A549 (cell line): ENCODE results near the gene LEMD1. TPM values are rescaled to one million over a fixed set of nuclear protein-coding genes. Genes with fewer than 3 reads are reported as not detected.

ENCODE experiments used
- ATAC-seq, 2 experiments: fragments of 200-7000 bp in 1 of 2; fragments of >200 bp in 1 of 2; cut with Nextera tagmentation in 1 of 2; cut with Tn5 transposase in 1 of 2; 3 replicates each; pipeline versions ENCODE4 v1.8.0 to v1.9.1; 2018 to 2020; ENCODE audit warnings: mild to moderate bottlenecking in 1 of 2, moderate library complexity in 1 of 2
- CTCF ChIA-PET: fragments of 300-600 bp; sonication (Branson Sonifier 250); formaldehyde crosslinking; extraction: SDS; loops from one replicate; lab custom pipeline; 2021; ENCODE audit warnings: antibody characterized with exemption, inconsistent platforms; lab: Yijun Ruan, JAX
- POLR2A ChIA-PET: fragments of 350-600 bp; formaldehyde crosslinking; extraction: SDS; loops from one replicate; lab custom pipeline; 2021; ENCODE audit warnings: antibody characterized with exemption, inconsistent platforms; lab: Yijun Ruan, JAX
- DNase-seq, 2 experiments: peaks; one replicate each; pipeline versions ENCODE4 v3.0.0 to v3.0.0-alpha.2; 2011 to 2016; ENCODE audit warnings: low read depth in 1 of 2, low spot score in 1 of 2
- FAIRE-seq: peaks from 2 replicates; lab custom pipeline; 2011; peaks lifted over from hg19 to GRCh38; lab: Jason Lieb, UNC
- H3K27ac ChIP-seq, 2 experiments: fragments of >200 bp; sonication (Bioruptor Twin); formaldehyde crosslinking; 3 replicates each; pipeline ENCODE4 v1.5.1; 2016 to 2017
- H3K4me1 ChIP-seq: fragments of >200 bp; sonication (Bioruptor Twin); formaldehyde crosslinking; 3 replicates; pipeline ENCODE4 v1.6.1; 2016
- H3K4me2 ChIP-seq: fragments of >200 bp; sonication (Bioruptor Twin); formaldehyde crosslinking; 3 replicates; pipeline ENCODE4 v1.6.1; 2016
- H3K4me3 ChIP-seq: fragments of >200 bp; sonication (Bioruptor Twin); formaldehyde crosslinking; 3 replicates; pipeline ENCODE4 v1.5.1; 2016
- H3K9me3 ChIP-seq: fragments of >200 bp; sonication (Bioruptor Twin); formaldehyde crosslinking; 3 replicates; pipeline ENCODE4 v1.6.1; 2016
- CBX2 ChIP-seq: fragments of 200-600 bp; sonication (generic); IDR thresholded peaks from 2 replicates; pipeline ENCODE4 v1.6.1; 2016; ENCODE audit warnings: low read depth, mild to moderate bottlenecking, borderline replicate concordance
- CHD2 ChIP-seq: fragments of 150-350 bp; IDR thresholded peaks from 2 replicates; pipeline ENCODE4 v1.6.1; 2014; ENCODE audit warnings: low read length; ENCODE audit not compliant: partially characterized antibody
- CHD4 ChIP-seq: fragments of 200-600 bp; sonication (generic); IDR thresholded peaks from 2 replicates; pipeline ENCODE4 v1.6.1; 2016; ENCODE audit warnings: antibody characterized with exemption, mild to moderate bottlenecking, borderline replicate concordance
- EHF ChIP-seq: fragments of 250-450 bp; sonication (Bioruptor Pico); IDR thresholded peaks from 2 replicates; pipeline ENCODE4 v1.5.0; 2020; ENCODE audit warnings: mild to moderate bottlenecking
- EHMT2 ChIP-seq: fragments of 200-600 bp; sonication (generic); IDR thresholded peaks from 2 replicates; pipeline ENCODE4 v1.6.1; 2016; ENCODE audit warnings: antibody characterized with exemption, low read depth, mild to moderate bottlenecking, moderate library complexity
- FOSL2 ChIP-seq, 2 experiments: fragments of 450-650 bp in 1 of 2; fragments of >200 bp in 1 of 2; sonication (Bioruptor Twin) in 1 of 2; formaldehyde crosslinking; IDR thresholded peaks; 2 replicates each; pipeline versions ENCODE4 v1.5.0 to v1.6.1; 2016 to 2020; ENCODE audit warnings: mild to moderate bottlenecking in 1 of 2, moderate library complexity in 1 of 2
- GATA3 ChIP-seq: IDR thresholded peaks from 2 replicates; pipeline ENCODE4 v1.6.1; 2012; ENCODE audit warnings: borderline replicate concordance
- HDAC2 ChIP-seq: fragments of 200-600 bp; sonication (generic); IDR thresholded peaks from 2 replicates; pipeline ENCODE4 v1.6.1; 2016
- HEYL ChIP-seq: fragments of 250-450 bp; sonication (Bioruptor Pico); IDR thresholded peaks from 2 replicates; pipeline ENCODE4 v1.8.0; 2021; ENCODE audit warnings: mild to moderate bottlenecking, moderate library complexity
- HOXA7 ChIP-seq: fragments of 250-450 bp; sonication (Bioruptor Pico); IDR thresholded peaks from 2 replicates; pipeline ENCODE4 v1.5.0; 2020; ENCODE audit warnings: mild to moderate bottlenecking, moderate library complexity
- HOXB13 ChIP-seq: fragments of 250-450 bp; sonication (Bioruptor Pico); IDR thresholded peaks from 2 replicates; pipeline ENCODE4 v1.5.0; 2020; ENCODE audit warnings: low read depth, mild to moderate bottlenecking, moderate library complexity
- HOXB5 ChIP-seq: fragments of 250-450 bp; sonication (Bioruptor Pico); IDR thresholded peaks from 2 replicates; pipeline ENCODE4 v1.5.0; 2020; ENCODE audit warnings: mild to moderate bottlenecking, moderate library complexity
- JUNB ChIP-seq: fragments of >200 bp; sonication (Bioruptor Twin); formaldehyde crosslinking; IDR thresholded peaks from 2 replicates; pipeline ENCODE4 v1.6.1; 2016
- KDM1A ChIP-seq: fragments of 200-600 bp; sonication (generic); IDR thresholded peaks from 2 replicates; pipeline ENCODE4 v1.6.1; 2016; ENCODE audit warnings: low read depth, mild to moderate bottlenecking
- MAFK ChIP-seq: fragments of 450-650 bp; IDR thresholded peaks from 2 replicates; pipeline ENCODE4 v1.6.1; 2014; ENCODE audit not compliant: partially characterized antibody
- MAZ ChIP-seq: fragments of 150-350 bp; IDR thresholded peaks from 2 replicates; pipeline ENCODE4 v1.6.1; 2014; ENCODE audit warnings: antibody characterized with exemption, low read depth, low read length, borderline replicate concordance
- NR3C1 ChIP-seq: fragments of >200 bp; sonication (Bioruptor Twin); formaldehyde crosslinking; IDR thresholded peaks from 3 replicates; pipeline ENCODE4 v1.6.1; 2017
- PHF8 ChIP-seq: fragments of 200-600 bp; sonication (generic); IDR thresholded peaks from 2 replicates; pipeline ENCODE4 v1.6.1; 2016; ENCODE audit warnings: low read depth, mild to moderate bottlenecking, antibody characterized with exemption, moderate library complexity, borderline replicate concordance
- POLR2A ChIP-seq: IDR thresholded peaks from 2 replicates; pipeline ENCODE4 v1.6.1; 2012; ENCODE audit warnings: mild to moderate bottlenecking, low read length
- POLR2AphosphoS2 ChIP-seq: conservative IDR thresholded peaks from 2 replicates; pipeline ENCODE4 v1.6.1; 2012; ENCODE audit warnings: low read length, improper control_type of control experiment, inconsistent platforms
- RAD21 ChIP-seq, 2 experiments: fragments of >200 bp in 1 of 2; sonication (Bioruptor Twin) in 1 of 2; formaldehyde crosslinking in 1 of 2; IDR thresholded peaks in 1 of 2; conservative IDR thresholded peaks in 1 of 2; 2 replicates in 1 of 2; 3 replicates in 1 of 2; pipeline ENCODE4 v1.6.1; 2012 to 2018; ENCODE audit warnings: inconsistent platforms in 1 of 2
- RCOR1 ChIP-seq: fragments of 150-350 bp; IDR thresholded peaks from 2 replicates; pipeline ENCODE4 v1.6.1; 2014; ENCODE audit warnings: antibody characterized with exemption, low read length, low read depth
- RNF2 ChIP-seq: fragments of 200-600 bp; sonication (generic); IDR thresholded peaks from 2 replicates; pipeline ENCODE4 v1.6.1; 2016; ENCODE audit warnings: low read depth, mild to moderate bottlenecking, antibody characterized with exemption, moderate library complexity, borderline replicate concordance
- SMC3 ChIP-seq: fragments of >200 bp; sonication (Bioruptor Twin); formaldehyde crosslinking; IDR thresholded peaks from 3 replicates; pipeline ENCODE4 v1.6.1; 2018; ENCODE audit warnings: inconsistent platforms
- SREBF2 ChIP-seq: fragments of 450-650 bp; IDR thresholded peaks from 2 replicates; pipeline ENCODE4 v1.6.1; 2014; ENCODE audit warnings: mild to moderate bottlenecking, moderate library complexity
- TFCP2L1 ChIP-seq: fragments of 250-450 bp; sonication (Bioruptor Pico); IDR thresholded peaks from 2 replicates; pipeline ENCODE4 v1.5.0; 2021; ENCODE audit warnings: mild to moderate bottlenecking
- TP53 ChIP-seq: fragments of 250-450 bp; sonication (Bioruptor Pico); IDR thresholded peaks from 2 replicates; pipeline ENCODE4 v1.5.0; 2021; ENCODE audit warnings: mild to moderate bottlenecking, moderate library complexity
- ZC3H11A ChIP-seq: fragments of 450-650 bp; IDR thresholded peaks from 2 replicates; pipeline ENCODE4 v1.6.1; 2014; ENCODE audit warnings: antibody characterized with exemption, mild to moderate bottlenecking
- ZFP36 ChIP-seq: fragments of 450-650 bp; IDR thresholded peaks from 2 replicates; pipeline ENCODE4 v1.6.1; 2014; ENCODE audit warnings: borderline replicate concordance; ENCODE audit not compliant: partially characterized antibody
- WGBS: methylation state at CpG from one replicate; pipeline ENCODE4 v1.1.6; 2017; ENCODE audit errors: missing lambda C conversion rate; 5-methylcytosine and 5-hydroxymethylcytosine counted together
- polyA plus RNA-seq, 4 experiments: library from polyadenylated mRNA; depleted of rRNA in 3 of 4; stranded (reverse); fragments of >200 nt; fragmentation: RNase III in 1 of 4; extraction: RNeasy Plus Mini Kit Qiagen cat#74134 plus additional on column Dnase treatment in 1 of 4; gene quantifications; 2 replicates in 3 of 4; 3 replicates in 1 of 4; pipeline ENCODE4 v1.2.3, GENCODE V29; 2011 to 2017
- TF ChIP-seq, protein P1 (sequence below): fragments of >200 bp; sonication (Bioruptor Twin); formaldehyde crosslinking; IDR thresholded peaks from 2 replicates; pipeline ENCODE4 v1.6.1; 2016
- TF ChIP-seq, protein P2 (sequence below): IDR thresholded peaks from 2 replicates; pipeline ENCODE4 v1.6.1; 2012

Gene LEMD1
- polyA plus RNA-seq, 2 of the 4 experiments (the other 2 are of a cell fraction) = 0.14 to 0.18 TPM

DNA sequence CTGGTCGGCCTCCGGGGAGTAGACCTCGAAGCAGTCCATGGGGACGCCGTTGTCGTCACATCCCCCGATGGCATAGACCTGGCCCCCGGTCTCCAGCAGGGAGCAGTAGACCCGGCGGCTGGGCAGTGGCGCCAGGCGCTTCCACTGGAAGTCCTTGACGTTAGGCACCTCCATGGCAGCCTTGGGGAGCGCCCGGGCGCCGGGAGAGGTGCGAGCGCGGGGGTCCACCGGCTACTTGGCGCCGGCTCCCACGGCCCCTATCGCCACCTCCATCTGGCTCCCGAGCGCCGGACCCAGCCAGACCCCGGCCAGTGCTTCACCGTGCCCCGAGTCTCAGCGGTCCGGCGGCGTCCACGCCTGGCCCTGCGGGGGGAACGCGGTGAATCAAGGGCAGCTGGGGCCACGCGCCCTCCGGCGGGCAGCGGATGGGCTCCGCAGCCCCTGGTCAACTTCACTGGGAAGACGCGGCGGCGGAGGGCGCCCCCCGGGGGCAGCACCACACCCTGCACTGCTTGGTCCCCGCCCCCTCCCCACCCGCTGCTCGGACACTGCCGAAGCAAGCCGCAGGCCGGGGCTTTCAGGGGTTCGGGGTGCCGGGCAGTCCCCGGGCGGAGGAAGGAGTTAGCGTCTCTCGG, 78.3 kb downstream of the LEMD1 start (continued):
- peak; percentile 58; the same call in 1 of the 2 replicates for TF ChIP-seq HOXB5 (CRISPR knock-in tag)
- no peak for TF ChIP-seq EHMT2

- Histone ChIP-seq H3K27ac (peak overlapping the region in 1 of 2 experiments; percentile 86; a peak in 1 of 6 replicates), H3K4me1 (peaks cover 14% of the 10 kb centered on the region; the same call in 2 of the 3 replicates), H3K4me3 (peak overlapping the region; percentile 66; the same call in 2 of the 3 replicates), H3K4me2 (peak overlapping the region; percentile 100)
- FAIRE-seq (no peak), ATAC-seq (no peak), DNase-seq (no peak)
- CTCF ChIA-PET = interaction anchor here (1.1 to 67.1 kb wide), 6 partner anchors 11 to 182 kb away, joined by 3 to 3627 read pairs (median 11); partner anchors contain the start of gene NUAK2
- no peak for TF ChIP-seq GATA3
- TF ChIP-seq HOXA7 (CRISPR knock-in tag) = no peak
- no peak for TF ChIP-seq MAZ
- TF ChIP-seq TFCP2L1 = no peak
- TF ChIP-seq POLR2AphosphoS2 = no peak
- TF ChIP-seq CHD2 = no peak
- TF ChIP-seq RNF2 = no peak
- TF ChIP-seq FOSL2 (IDR thresholded peaks at IDR 0.05) = no peak
- TF ChIP-seq FOSL2 (CRISPR knock-in tag; IDR thresholded peaks at IDR 0.05) = no peak
- TF ChIP-seq, all 56 proteins: peak for 0
- POLR2A ChIA-PET = no interaction called here
- no peaks in the 10 kb centered on the region for H3K9me3 ChIP-seq
- 91% methylated on average over 12 of the region's 12 CpGs for WGBS
Measured at GRCh38 chr1:205342986-205343385, 78.9 kb downstream of the LEMD1 start.

DNA sequence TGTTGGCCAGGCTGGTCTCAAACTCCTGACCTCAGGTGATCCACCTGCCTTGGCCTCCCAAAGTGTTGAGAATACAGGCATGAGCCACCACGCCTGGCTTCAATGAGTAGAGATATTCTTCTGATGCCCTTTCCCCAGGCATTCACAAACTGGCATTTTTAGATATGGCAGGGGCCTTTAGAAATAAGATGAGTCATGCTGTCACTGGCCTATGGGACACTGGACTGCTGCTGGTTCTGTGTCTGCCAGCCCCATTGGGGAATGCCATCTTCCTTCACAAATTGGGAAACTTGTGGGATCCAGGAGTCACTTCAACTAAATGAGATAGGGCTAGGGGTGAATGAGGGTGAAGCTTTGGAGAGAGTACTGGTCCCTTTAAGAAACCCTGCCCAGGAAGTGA, 81.2 kb downstream of the LEMD1 start:
- no peak overlapping the region for H3K4me2 ChIP-seq
- 89% methylated on average over 1 of the region's 1 CpG for WGBS
- ATAC-seq (no peak), FAIRE-seq (no peak), DNase-seq (no peak)
- no peaks in the 10 kb centered on the region for H3K9me3 ChIP-seq
- H3K27ac ChIP-seq = peak overlapping the region in 1 of 2 experiments; percentile 58; a peak in 3 of 6 replicates
- H3K4me1 ChIP-seq = peaks cover 14% of the 10 kb centered on the region; the same call in 2 of the 3 replicates
- no peak for TF ChIP-seq POLR2A
- no peak for TF ChIP-seq TFCP2L1
- TF ChIP-seq ZFP36 = no peak
- TF ChIP-seq MAFK = peak; percentile 13
- TF ChIP-seq TP53 (CRISPR knock-in tag) = no peak
- no peak for TF ChIP-seq NR3C1
- TF ChIP-seq HDAC2 = no peak
- no peak for TF ChIP-seq FOSL2 (IDR thresholded peaks at IDR 0.05)
- TF ChIP-seq FOSL2 (CRISPR knock-in tag; IDR thresholded peaks at IDR 0.05) = peak; percentile 52; the same call in 1 of the 2 replicates
- no peak for TF ChIP-seq CHD4
- TF ChIP-seq JUNB = no peak
- no peak for TF ChIP-seq KDM1A
- ChIA-PET POLR2A (no interaction called here), CTCF (interaction anchor here (0.7 to 67.1 kb wide), 6 partner anchors 9 to 185 kb away, joined by 3 to 3627 read pairs (median 115); partner anchors contain the start of genes KLHDC8A and NUAK2)
- H3K4me3 ChIP-seq = no peak overlapping the region

GRCh38 chr1:205339717-205340116, 82.1 kb downstream of the LEMD1 start:
- ATAC-seq (no peak), DNase-seq (no peak), FAIRE-seq (no peak)
- Histone ChIP-seq H3K4me2 (no peak overlapping the region), H3K4me3 (no peak overlapping the region), H3K27ac (no peak overlapping the region), H3K9me3 (no peaks in the 10 kb centered on the region), H3K4me1 (peaks cover 14% of the 10 kb centered on the region; the same call in 2 of the 3 replicates)
- 89% methylated on average over 4 of the region's 4 CpGs for WGBS
- CTCF ChIA-PET = interaction anchor here (1.4 to 67.1 kb wide), 7 partner anchors 9 to 186 kb away, joined by 4 to 3627 read pairs (median 75); partner anchors contain the start of genes KLHDC8A and NUAK2
- TF ChIP-seq ZC3H11A (no peak), SMC3 (no peak), HEYL (no peak), SREBF2 (no peak), CHD4 (no peak), PHF8 (no peak), RCOR1 (no peak), RAD21 (conservative IDR thresholded peaks at IDR 0.05 in 1 of 2, IDR thresholded peaks at IDR 0.05 in 1 of 2) (no peak), CBX2 (no peak), TFCP2L1 (no peak), EHF (CRISPR knock-in tag) (no peak), TP53 (CRISPR knock-in tag) (no peak), KDM1A (no peak), HOXB13 (no peak)
- TF ChIP-seq, protein P1, sequence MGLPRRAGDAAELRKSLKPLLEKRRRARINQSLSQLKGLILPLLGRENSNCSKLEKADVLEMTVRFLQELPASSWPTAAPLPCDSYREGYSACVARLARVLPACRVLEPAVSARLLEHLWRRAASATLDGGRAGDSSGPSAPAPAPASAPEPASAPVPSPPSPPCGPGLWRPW = no peak
- TF ChIP-seq, protein P2, sequence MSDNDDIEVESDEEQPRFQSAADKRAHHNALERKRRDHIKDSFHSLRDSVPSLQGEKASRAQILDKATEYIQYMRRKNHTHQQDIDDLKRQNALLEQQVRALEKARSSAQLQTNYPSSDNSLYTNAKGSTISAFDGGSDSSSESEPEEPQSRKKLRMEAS = no peak
- POLR2A ChIA-PET = no interaction called here
